HG03095 (cell line): ENCODE data around the gene KDELR3.

Experiments used
- ATAC-seq: cut with Tn5 transposase; IDR thresholded peaks from one replicate; pipeline ENCODE4 v1.9.1; 2021; ENCODE audit warnings: moderate library complexity; ENCODE audit not compliant: unreplicated experiment

KDELR3 gene

DNA sequence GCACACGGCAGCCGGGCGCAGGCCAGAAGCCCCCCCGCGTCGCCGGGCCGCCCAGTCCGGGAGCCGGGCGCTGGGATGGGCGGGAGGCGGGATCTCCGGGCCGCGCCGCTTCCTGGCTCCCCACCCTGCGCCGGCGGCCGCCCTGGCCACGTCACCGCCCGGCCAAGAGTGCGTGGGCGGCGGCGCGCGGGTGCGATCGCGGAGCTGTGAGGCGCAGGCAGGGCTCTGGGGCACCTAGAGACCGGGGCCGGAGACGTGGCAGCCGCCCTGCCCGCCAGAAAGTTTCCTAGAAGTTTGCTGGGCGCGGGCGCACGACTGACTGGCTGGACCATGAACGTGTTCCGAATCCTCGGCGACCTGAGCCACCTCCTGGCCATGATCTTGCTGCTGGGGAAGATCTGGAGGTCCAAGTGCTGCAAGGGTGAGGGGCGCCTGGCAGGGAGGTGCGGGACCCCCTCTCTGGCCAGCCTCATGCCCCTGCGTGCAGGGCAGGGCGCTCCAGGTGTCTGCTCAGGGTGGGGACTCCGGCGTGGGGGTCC is at the start of gene KDELR3:
TSS of gene KDELR3 (plus strand) at position 193 of the 539 bp plus-strand sequence. CDS start at position 331, 138 bp downstream.
- no peak for ATAC-seq

DNA sequence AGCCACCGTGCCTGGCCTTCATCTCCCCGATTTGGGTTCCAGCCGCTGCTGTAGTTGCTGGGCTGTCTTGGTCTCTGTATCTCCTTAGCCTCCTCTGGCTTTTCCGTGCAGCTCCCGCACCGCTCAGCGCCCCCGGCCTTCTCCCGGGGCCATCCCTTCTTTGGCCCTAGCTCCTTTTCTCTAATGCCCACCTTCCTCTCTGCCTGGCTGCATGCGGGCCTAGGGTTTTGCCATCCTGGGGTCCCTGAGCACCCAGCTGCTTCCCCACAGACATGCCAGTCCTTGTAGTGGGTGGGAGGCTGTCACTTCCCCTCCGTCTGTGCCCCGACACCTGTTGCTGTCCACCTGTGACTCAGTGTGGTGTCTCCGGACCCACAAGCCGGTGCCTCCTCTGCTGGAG is 49.3 kb upstream of the KDELR3 start:
- no peak for ATAC-seq

DNA sequence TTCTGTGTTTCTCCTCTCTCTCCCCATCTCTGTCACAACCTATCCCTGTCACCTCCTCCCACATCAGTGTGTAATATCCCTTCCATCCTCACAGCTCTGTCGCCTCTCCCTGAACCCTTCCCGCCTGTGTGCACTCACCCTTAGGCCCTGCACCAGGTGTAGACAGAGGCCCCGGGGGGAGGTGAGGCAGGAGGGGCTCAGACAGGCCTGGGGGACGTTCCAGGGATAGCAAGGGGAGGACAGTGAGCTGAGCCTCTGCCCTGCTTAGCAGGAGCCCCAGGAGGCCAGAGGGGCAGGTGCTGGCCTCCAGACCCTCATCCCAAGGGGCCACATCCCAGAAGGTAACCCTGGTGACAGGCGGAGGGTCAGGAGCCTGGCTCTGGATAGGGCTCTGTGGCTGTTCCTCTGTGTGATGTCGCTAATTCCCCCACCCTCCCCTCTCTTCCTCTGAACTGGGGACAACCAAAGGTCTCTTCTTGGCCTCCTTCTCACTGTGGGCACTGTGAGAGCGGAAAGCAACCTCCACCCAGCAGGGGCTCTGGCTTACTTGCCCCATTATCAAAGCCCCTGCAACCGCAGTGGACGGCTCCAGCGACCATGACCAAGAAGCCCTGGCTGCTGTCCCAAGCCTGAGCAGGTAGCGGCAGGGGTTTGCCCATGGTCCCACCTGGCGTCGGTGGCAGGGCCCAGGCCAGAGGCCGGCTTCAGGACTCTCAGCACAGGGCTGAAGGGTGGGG is 48.6 kb upstream of the KDELR3 start:
- ATAC-seq: no peak

DNA sequence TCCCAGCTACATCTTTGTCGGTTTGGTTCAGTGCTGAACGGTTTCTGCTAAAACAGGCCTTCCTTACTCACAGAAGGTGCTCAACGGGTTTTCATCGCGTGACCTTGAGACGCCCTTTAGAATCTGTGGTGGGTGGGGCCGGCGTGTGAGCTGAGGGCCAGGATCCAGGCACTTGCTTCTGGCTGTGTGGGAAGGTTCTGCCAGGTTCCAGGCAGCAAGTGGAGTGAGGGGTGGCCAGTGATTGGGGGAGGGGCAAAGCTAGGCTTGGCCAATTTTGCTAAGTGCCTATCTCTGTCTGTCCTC is 48.1 kb upstream of the KDELR3 start:
- ATAC-seq: no peak

DNA sequence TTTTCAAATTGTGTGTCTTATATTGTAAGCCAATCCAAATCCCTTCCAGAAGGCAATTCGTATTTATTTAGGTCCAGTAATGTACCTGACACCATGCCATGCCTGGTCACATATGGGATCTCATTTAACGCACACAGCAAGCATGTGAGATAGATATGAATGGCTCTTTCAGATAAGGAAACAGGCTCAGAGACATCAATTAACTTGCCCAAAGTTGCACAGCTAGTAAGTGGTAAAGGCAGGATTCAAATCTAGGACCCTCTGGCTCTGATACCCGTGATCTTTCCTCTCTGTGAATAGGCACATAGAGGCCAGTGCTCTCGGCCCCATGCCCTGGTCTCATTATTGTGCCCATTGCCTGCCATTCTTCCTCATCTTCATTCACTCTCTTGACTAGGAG is 47.2 kb upstream of the KDELR3 start:
- no peak for ATAC-seq

DNA sequence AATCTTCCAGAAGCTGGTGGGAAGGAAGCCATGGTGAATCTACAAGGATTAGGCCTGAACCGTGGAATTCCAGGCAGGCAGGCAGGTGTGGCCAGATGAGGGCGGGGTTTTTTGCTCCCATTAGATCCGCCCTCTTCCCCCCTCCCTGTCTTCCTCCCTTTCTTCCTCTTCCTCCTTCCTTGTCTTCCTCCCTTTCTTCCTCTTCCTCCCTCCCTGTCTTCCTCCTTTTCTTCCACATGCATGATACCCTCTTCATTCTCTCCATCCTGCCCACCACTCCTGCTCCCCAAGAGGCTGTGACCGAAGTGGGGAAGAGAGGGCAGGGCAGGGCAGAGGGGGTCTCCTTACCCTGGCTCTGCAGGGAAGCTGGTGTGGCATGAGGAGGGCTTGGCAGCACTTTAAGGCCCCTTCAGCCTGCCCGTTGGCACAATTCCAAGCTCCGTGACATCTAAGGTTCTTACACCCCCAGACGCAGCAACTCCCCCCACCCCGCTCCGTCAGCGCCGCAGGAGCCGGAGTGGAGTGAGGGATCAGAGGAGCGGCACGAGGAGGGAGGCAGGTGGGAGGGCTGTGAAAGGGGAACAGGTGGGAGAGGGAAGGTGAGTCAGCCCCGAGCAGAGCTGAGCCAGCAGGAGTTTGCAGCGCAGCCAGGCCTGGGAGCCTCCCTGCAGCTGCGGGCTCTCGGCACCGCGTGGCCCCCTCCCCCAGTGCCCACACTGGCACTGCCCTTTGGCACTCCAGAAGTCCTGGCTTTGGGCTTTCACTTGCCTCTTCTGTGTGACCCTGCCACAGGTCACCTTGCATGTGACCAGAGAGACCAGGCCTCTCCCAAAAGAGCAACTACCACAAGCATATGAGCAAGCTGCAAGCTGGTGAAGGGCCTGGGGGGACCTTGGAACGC is 45.0 kb upstream of the KDELR3 start:
- no peak for ATAC-seq

DNA sequence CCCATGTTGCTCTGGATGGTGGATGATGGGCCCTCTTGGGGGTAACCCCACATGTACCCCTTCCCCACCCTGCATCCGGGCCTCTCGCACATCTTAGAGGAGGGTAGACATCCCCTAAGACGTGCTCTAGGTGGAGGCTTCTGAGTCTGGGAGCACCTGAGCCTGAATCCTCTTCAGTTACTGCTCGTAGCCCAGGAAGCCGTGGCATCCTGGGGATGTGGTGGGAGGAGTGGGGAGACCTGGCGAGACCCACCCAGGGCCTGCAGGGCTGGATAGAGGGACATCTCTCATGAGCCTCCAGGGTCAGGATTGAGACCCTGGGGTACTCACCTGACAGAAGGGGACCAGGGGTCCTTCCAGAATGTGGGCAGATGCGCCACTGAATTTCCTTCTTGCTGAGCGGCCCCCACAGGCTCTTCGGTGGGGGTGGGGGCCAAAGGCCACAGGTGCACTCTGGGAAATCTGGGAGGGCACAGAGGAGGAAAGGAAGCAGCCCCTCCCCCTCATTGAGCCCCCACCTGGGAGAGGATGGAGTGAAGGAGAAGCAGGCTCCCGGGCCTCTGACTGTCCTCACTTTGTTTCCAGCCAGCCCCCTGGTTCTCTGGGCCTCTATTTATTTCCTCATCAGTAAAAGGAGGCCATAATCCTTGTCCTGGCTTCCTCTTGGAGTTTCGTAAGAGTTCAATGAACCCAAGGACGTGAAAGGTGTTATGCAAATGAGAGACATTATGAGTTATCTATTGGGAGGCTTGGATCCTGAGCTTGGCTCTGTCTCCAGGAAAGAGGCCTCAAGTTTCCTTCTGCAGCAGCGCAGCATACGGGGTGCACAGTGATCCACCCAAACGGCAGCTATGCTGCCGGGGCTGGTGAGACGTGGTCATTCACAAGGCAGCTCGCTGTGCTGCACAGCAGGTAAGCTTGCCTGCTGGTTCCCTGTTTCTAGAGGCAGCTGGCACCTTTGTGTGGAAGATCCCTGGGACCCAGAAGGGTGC is 44.1 kb upstream of the KDELR3 start:
- no peak for ATAC-seq

DNA sequence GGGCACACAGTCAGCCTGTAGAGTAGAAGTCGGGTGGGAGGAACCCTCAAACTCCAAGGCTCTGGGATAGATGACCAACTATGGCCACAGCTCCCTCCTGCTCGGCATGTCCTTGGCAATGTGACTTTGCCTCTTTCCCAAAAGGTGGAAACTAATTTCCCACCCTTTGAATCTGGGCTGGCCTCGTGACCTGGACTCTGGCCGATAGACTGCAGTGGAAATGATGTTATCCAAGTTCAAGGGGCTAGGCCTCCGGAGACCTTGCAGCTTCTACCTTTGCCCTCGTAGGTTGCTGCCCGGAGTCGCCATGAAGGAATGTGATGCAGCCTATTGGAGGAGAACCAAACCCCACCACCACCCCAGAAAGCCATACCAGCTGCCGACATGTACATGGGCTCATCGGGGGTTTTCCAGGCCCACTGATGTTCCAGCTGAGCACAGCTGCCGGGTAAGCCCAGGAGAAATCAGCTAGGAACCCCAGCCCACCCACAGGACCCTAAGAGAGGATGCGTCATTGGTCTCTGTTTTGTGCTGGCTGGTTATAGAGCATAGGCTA is 43.3 kb upstream of the KDELR3 start:
- ATAC-seq: no peak

DNA sequence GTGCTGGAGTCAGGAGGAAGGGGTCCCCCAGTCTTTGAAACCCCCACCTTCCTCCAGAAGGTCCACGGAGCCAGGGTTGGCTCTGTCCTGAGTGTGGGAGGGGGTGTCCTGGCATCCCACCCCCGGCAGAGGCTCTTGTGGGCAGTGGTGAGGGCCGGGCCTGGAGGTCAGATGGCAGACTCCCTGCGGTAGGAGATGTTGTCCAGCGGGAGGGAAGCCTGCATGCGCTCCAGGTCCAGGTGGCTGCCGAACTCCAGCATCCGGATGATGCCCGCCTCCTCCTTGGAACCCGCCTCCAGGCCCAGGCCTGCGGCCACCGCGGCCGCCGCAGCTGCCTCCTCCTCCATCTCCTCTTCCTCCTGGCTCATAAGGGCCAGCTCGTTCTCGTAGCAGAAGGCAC is 41.3 kb upstream of the KDELR3 start:
- ATAC-seq: no peak

DNA sequence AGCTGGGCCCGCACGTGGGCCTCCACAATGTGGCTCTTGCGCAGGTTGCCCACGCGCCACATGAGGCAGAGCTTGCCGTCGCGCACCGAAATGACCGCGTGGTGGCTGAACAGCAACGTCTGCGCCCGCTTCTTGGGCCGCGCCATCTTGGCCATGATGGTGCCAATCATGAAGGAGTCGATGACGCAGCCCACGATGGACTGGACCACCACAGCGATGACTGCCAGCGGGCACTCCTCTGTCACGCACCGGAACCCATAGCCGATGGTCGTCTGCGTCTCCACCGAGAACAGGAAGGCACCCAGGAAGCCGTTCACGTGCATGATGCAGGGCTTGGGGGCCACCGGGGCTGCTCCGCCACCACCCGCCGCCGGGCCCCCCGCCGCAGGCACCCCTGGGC is 40.4 kb upstream of the KDELR3 start:
- no peak for ATAC-seq

DNA sequence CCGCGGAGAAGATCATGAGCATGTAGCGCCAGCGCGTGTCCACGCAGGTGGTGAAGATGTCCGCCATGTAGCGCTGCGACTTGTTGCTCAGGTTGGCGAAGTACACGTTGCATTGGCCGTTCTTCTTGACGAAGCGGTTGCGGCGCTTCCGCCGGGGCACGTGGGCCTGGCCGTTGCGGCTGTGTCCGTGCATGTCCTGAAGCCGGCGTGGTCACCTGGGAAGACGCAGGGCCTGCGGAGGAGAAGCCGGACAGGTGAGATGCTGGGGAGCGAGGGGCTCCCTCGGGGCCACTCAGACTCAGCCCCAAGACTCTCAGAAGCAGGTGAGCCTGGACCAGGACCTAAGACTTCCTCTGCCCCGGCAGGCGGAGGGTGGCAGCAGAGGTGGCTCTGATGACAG is 40.0 kb upstream of the KDELR3 start:
- ATAC-seq: no peak

DNA sequence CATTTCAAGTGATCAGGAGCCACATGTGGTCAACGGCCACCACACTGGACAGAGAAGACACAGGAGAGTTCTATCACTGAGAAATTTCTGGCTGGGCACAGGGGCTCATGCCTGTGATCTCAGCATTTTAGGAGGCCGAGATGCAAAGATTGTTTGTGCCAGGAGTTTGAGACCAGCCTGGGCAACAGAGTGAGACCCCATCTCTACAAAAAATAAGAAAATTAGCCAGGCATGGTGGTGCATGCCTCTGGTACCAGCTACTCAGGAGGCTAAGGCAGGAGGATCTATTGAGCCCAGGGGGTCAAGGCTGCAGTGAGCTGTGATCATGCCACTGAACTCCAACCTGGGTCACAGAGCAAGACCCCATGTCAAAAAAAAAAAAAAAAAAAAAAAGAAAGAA is 39.2 kb upstream of the KDELR3 start:
- no peak for ATAC-seq

DNA sequence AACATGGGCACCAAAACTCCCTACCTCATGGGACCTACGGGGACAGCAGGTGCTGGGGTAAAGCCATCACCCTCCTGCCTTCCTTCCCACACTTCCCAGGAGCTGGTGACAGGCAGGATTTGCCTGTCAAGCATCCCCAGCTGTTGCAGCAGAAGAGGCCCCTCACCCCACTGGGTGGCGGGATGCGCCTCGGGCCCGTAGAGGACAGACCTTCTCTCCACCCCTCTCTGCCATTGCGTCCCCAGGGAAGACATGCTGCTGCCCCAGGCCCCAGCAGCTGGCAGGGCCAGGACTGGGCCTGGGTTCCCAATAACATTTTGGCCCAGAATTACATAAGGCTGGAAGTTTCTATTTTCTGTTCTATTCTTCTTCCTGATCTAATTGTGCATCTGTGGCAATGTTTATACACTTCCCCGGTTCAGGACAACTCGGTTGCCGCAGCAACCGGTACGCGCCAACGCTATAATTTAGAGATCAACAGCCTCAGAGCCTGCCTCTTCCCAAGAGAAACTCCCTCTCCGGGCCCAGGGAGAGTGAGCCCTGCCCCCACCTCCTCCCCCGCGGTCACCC is 38.3 kb upstream of the KDELR3 start:
- no peak for ATAC-seq

DNA sequence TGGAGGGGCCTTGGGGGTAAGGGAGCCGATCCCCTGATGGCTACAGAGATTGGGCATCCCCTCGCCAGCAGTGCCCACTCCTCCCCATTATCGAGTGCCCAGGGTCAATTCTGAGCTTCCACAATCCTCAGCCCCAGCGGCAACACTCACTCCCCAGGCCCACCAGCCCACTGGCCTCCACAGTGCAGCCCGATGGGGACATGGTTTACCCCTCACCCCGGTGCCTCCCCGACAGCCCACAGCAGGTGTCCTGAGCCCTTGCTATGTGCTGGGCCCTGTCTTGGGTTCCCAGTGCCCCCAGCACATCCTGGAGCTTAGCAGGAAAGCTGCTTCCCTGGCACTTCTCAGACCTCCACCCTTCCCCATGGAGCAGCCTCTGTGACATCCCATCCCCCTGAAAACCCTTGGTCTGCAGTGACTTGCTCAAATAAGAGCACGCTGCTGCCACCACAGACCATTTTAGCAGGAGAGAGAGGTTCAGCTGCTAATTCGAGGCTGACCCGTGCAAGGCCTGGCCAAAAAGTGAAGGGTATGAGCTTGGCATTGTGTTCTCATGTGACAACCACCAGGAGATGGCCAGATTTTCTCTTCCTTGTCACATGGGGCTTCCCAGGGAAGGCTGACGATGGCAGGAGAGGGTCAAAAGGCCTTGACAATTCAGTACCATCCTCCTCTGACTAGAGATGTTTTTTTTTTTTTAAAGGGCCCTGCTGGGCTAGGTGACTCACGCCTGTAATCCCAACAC is 36.5 kb upstream of the KDELR3 start:
- ATAC-seq: no peak

DNA sequence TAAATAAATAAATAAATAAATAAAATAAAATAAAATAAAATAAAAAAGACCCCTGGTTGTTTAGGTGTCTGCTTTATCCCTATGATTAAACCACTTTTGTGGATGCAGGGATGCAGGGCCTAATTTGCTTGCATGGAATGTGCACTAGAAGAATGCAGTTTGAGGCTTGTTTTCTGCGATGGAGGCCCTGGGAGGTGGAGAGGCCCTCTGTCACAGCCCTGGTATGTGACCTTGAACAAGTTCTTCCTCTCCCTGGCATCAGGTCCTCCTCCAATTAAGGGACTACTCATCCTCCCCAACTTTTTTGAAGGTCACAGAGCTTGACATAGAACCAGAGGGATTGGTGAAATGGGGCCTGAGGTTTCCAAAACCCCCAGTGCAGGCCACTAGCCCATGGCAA is 35.6 kb upstream of the KDELR3 start:
- no peak for ATAC-seq

DNA sequence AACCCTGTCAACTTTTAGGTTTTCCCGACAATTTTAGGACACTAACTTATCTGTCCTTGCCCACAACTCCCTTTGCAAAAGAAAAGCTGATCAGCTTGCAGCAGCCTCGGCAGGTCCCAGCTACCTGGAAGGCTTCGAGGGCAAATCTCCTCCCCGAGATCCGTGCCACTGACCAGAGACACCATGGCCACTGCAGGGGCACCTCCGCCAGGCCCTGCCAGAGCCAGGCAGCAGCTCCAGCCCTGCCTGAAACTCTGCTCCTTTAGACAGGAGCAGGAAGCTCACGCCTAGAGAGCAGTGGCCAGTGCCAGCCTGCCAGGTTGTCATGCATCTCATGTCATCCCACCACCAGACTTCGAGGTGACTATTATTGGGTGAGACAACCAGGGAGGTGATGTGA is 34.0 kb upstream of the KDELR3 start:
- ATAC-seq: no peak

DNA sequence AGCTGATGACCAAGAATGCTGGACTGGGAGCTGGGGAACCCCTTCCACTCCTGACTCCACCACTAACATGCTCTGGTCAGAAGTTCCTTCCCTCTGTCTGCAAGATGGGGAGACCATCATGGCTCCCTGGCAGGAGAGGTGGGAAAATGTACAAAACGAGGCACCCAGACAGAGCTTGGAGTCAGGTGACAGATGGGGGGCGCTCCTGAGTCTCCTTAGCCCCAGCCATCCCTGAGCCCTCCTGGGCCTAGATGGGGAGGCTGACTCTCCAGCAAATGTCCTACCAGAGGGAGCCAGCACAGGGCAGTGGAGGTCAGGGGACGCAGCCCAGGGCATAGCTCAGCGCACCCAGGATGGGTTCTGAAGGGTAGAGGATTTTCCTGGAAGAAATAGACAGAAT is 32.9 kb upstream of the KDELR3 start:
- ATAC-seq: no peak

DNA sequence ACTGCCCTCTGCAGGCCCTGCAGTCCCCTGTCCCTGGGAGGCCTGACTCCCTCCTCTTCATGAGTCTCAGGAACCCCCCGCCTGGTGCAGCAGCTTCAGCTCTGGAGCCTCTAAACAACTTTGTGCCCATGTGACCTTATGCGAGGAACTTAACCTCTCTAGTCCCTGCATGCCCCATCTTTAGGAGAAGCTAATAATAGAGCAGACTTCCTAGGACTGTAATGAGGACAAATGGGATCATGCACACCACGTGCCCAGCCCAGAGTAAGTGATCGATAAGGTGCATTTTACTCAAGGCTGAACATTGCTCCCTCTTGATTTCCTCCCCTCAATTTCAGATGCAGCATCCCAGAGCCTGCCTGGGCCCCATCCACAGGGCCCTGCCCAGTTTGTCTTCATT is 31.9 kb upstream of the KDELR3 start:
- ATAC-seq: no peak

DNA sequence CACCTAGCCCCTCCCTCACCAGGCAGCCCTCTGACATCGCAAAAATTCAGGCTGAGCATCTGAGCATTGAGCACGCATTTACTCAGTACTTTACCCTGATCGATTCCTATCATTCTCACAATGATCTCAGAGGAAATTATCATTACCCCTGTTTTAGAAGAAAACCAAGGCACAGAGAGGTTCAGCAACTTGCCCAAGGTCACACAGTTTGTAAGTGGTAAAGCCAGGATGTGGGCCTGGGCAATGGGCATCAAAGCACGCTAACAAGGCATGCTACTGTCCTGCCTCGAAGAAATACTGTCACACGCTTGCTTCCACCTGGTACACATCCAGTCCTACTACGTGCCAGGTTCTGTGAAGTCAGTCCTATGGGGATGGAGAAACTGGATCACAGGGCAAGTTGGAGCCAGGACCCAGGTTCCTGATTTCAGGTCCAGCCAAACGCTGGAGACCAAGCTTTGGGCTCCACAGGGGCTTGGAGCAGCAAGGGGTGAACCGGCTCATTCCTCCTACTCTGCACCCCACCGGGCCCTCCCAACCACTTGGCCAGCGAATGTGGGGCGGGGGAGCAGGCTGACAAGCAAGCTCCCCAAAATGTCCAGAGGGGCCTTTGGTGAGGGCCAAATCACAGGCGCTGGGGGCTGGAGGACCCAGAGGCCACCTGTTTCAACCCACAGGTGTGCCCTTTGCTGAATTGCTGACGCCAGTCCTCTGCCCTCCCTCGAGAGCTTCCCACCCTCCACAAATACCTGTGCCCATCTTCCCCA is 31.1 kb upstream of the KDELR3 start:
- ATAC-seq: no peak
